ENCODE data around the gene ZNF384.

The ZNF384 gene

DNA sequence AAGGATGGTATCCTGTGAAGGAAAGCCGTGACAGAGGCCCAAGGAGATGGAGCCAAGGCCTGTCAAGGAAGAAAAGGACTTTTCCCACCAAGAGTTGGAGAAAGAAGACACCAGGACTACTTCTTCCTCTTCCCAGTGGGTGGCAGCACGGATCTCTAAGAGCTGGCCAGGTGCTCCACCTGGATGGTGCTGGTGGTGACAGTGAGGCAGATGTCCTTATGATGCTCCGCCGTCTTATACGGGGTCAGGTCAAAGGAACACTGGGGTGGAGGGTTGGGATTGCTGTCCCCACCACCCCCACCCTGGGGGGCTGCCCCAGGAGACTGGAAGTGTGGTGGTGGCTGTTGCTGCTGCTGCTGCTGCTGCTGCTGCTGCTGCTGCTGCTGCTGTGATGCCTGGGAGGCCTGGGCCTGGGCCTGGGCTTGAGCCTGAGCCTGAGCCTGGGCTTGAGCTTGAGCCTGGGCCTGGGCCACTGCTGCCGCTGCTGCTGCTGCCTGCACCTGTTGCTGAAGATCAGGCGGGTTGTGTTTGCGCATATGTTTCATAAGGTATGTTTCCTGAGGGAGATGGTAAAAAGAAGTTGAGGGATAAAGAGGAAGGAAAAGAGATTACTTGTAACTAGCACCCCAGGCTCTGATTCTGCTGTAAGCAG is 21.5 kb downstream of the ZNF384 start:
- H3K4me3 ChIP-seq (ENCODE audit: control insufficient read depth, low read depth, low read length) = no peak overlapping the region
- TF ChIP-seq, protein P1, sequence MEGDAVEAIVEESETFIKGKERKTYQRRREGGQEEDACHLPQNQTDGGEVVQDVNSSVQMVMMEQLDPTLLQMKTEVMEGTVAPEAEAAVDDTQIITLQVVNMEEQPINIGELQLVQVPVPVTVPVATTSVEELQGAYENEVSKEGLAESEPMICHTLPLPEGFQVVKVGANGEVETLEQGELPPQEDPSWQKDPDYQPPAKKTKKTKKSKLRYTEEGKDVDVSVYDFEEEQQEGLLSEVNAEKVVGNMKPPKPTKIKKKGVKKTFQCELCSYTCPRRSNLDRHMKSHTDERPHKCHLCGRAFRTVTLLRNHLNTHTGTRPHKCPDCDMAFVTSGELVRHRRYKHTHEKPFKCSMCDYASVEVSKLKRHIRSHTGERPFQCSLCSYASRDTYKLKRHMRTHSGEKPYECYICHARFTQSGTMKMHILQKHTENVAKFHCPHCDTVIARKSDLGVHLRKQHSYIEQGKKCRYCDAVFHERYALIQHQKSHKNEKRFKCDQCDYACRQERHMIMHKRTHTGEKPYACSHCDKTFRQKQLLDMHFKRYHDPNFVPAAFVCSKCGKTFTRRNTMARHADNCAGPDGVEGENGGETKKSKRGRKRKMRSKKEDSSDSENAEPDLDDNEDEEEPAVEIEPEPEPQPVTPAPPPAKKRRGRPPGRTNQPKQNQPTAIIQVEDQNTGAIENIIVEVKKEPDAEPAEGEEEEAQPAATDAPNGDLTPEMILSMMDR (conservative IDR thresholded peaks at IDR 0.05; ENCODE audit: control insufficient read depth, insufficient read depth, low read depth, low read length) = peak; percentile 3
- no peak for DNase-seq (ENCODE audit: low read depth)

DNA sequence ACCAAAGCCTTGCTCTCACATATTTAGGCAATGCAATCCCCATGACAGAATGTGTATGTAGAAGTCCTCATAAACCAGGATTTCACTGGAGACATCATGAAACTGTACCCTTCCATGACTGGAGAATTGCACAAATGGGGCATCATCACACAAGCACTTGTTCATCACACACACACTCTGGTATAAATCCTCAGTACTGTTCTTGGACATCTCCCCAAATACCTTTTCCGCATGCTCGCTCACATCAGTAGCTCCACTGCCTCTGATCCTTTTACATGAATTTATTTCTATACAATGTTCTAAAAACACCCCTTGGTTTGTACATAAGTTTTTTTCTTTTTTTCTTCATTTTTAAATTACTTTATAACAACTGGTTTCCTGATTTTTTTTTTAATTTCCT is 23.0 kb downstream of the ZNF384 start:
- TF ChIP-seq, protein P1 (conservative IDR thresholded peaks at IDR 0.05; ENCODE audit: control insufficient read depth, insufficient read depth, low read depth, low read length) = no peak
- no peak overlapping the region for H3K4me3 ChIP-seq (ENCODE audit: control insufficient read depth, low read depth, low read length)
- no peak for DNase-seq (ENCODE audit: low read depth)

DNA sequence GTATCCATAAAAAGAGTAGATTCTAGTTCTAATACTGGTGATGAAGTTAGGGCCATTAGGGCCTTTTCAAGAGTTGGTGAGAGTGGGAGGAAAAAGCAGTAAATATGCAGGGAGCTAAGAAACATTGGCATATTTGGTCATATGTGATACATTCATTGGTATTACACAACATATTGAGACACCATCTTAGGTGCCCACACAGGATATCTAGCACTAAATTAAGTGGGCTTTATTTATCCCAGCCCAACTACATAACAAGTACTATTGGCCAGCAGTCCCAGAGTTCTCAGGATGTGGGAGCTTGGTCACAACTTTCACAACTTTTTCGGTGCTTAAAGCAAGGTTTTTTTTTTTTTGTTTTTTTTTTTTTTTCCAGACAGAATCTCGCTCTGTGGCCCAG is 24.3 kb downstream of the ZNF384 start:
- H3K4me3 ChIP-seq (ENCODE audit: control insufficient read depth, low read depth, low read length) = no peak overlapping the region
- DNase-seq (ENCODE audit: low read depth) = peak; percentile 26
- TF ChIP-seq, protein P1 (conservative IDR thresholded peaks at IDR 0.05; ENCODE audit: control insufficient read depth, insufficient read depth, low read depth, low read length) = no peak

DNA sequence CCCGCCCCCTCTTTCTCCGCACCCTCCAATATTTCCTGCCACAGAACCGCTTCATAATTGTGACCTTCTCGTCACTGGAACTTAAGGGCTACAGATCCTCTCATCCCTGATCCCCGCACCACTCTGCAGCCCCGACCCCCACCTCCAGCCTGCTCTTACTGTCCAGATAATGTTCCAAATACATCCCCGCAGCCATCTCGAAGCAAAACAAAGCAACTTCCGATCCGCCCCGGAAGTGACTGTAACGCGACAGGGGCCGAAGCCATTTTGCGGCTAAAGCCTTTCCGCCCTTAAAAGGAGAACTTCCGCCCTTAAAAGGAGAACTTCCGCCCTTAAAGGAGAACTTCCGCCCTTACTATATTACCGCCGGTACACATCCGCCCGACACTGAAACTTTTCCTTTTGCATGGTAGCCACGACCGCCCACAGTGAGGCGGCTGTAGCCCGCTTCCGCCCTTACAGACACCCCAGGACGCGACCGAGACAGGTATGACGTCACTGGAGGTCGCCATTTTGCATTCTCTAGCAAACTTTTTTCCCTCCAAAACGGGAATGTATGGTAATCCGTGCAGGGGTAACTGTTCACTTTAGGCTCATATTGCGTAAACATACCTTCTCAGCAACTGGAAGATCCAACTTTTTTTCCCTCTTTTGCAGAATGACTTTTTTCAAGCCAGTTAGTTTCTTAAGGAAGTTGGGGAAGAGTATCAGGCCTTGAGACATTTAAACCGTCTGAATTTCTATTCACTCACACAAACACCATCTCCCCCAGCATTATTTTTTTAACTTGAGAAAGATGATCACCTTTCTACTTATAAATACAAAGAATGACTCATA is 26.1 kb downstream of the ZNF384 start, which contains the start of gene ING4:
ING4 (minus strand) TSS at position 214 of the 837 bp plus-strand sequence; CDS start at position 196, 18 bp downstream.
- H3K4me3 ChIP-seq (ENCODE audit: control insufficient read depth, low read depth, low read length) = peak within 1 kb of the TSS; percentile 95
- DNase-seq (ENCODE audit: low read depth) = peak; percentile 99
- TF ChIP-seq, protein P1 (conservative IDR thresholded peaks at IDR 0.05; ENCODE audit: control insufficient read depth, insufficient read depth, low read depth, low read length) = no peak

DNA sequence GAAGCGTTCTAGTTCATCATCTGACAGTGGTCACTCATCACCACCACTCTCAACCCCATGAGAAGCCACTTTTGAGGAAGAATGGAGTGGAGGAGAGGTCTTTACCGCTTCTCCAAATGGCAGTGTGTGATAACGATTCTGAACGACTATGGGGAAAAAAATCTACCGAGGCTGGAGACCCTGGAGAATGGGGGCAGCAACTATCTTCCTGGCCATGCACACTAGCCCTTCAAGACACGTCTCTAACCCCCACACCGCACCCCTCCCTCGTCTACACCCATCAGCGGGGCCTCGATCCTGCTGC is 26.6 kb downstream of the ZNF384 start:
- TF ChIP-seq, protein P1 (conservative IDR thresholded peaks at IDR 0.05; ENCODE audit: control insufficient read depth, insufficient read depth, low read depth, low read length) = no peak
- no peak for DNase-seq (ENCODE audit: low read depth)
- H3K4me3 ChIP-seq (ENCODE audit: control insufficient read depth, low read depth, low read length) = peak overlapping the region; percentile 95

DNA sequence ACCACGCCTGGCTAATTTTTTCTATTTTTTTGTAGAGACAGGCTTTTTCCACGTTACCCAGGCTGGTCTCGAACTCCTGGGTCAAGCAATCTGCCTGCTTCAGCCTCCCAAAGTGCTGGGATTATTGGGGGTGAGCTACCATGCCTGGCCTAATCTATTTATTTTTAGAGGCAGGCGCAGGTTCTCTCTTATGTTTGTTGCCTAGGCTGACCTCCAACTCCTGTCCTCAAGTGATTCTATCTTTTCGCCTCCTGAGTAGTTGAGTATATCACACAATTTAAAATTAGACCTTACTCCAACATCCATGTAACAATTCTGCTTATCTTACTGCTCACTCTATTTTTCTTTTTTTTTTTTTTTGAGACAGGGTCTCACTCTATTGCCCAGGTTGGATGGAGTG is 35.2 kb downstream of the ZNF384 start:
- TF ChIP-seq, protein P1 (conservative IDR thresholded peaks at IDR 0.05; ENCODE audit: control insufficient read depth, insufficient read depth, low read depth, low read length) = no peak
- DNase-seq (ENCODE audit: low read depth) = no peak
- H3K4me3 ChIP-seq (ENCODE audit: control insufficient read depth, low read depth, low read length) = no peak overlapping the region

Data from fibroblast of mammary gland (primary cell).